Endothelial cell of umbilical vein (primary cell): ENCODE data around the gene CMTM6. TPM values are rescaled to one million over a fixed set of nuclear protein-coding genes. Genes with fewer than 3 reads are reported as not detected.

Source experiments
- BruUV-seq: library from RNA; stranded (reverse); fragments of 400-500 nt; replicated peaks from 2 replicates; lab custom pipeline; 2021; lab: Mats Ljungman, UMichigan
- CTCF ChIA-PET: fragments of 300-600, 350-600 bp; sonication (Branson Sonifier 250); formaldehyde crosslinking; loops from one replicate; lab custom pipeline; 2021; ENCODE audit warnings: antibody characterized with exemption, inconsistent platforms; lab: Charles Lee
- POLR2A ChIA-PET: fragments of 300-600, 350-600 bp; sonication (Branson Sonifier 250); formaldehyde crosslinking; loops from one replicate; lab custom pipeline; 2021; ENCODE audit warnings: antibody characterized with exemption, inconsistent platforms; lab: Charles Lee
- DNase-seq: peaks from one replicate; pipeline ENCODE4 v3.0.0-alpha.2; 2011; ENCODE audit warnings: low read depth, low spot score
- FAIRE-seq: peaks from 2 replicates; lab custom pipeline; 2011; peaks lifted over from hg19 to GRCh38; lab: Jason Lieb, UNC
- H2AFZ ChIP-seq: 2 replicates; pipeline ENCODE4 v1.6.0; 2012; ENCODE audit warnings: low read depth, low read length, control low read depth, inconsistent platforms
- H3K27ac ChIP-seq: 2 replicates; pipeline ENCODE4 v1.5.1; 2011; ENCODE audit warnings: low read depth, mild to moderate bottlenecking, control low read depth, low read length, moderate library complexity; ENCODE audit not compliant: insufficient read depth
- H3K27me3 ChIP-seq, 2 experiments: 2 replicates each; pipeline versions ENCODE4 v1.6.0 to v1.6.1; 2011; ENCODE audit warnings: low read length in 2 of 2, mixed read lengths in 1 of 2; ENCODE audit not compliant: control insufficient read depth in 2 of 2, insufficient read depth in 2 of 2
- H3K36me3 ChIP-seq, 2 experiments: 2 replicates in 1 of 2; 3 replicates in 1 of 2; pipeline ENCODE4 v1.5.1; 2011; ENCODE audit warnings: low read length in 2 of 2, mild to moderate bottlenecking in 1 of 2, moderate library complexity in 1 of 2; ENCODE audit not compliant: control insufficient read depth in 2 of 2, insufficient read depth in 2 of 2; ENCODE audit errors: extremely low read depth in 1 of 2
- H3K4me1 ChIP-seq: 3 replicates; pipeline ENCODE4 v1.5.1; 2011; ENCODE audit warnings: mild to moderate bottlenecking, low read length; ENCODE audit not compliant: control insufficient read depth, insufficient read depth; ENCODE audit errors: extremely low read depth
- H3K4me2 ChIP-seq: 2 replicates; pipeline ENCODE4 v1.6.1; 2011; ENCODE audit warnings: low read length, control low read depth, mixed read lengths; ENCODE audit not compliant: insufficient read depth
- H3K4me3 ChIP-seq, 3 experiments: fragments of 200-600 bp in 1 of 3; sonication (generic), shearing (Covaris generic) in 1 of 3; replicated peaks in 1 of 3; 2 replicates each; pipeline ENCODE4 v1.5.1; 2011 to 2016; ENCODE audit warnings: control low read depth in 3 of 3, low read length in 3 of 3, mild to moderate bottlenecking in 2 of 3, inconsistent platforms in 1 of 3, low read depth in 1 of 3, moderate library complexity in 1 of 3; ENCODE audit not compliant: insufficient read depth in 1 of 3
- H3K79me2 ChIP-seq: 2 replicates; pipeline ENCODE4 v1.6.0; 2012; ENCODE audit warnings: low read length, inconsistent platforms; ENCODE audit not compliant: control insufficient read depth, insufficient read depth
- H3K9ac ChIP-seq: replicated peaks from 2 replicates; pipeline ENCODE3; 2011; ENCODE audit warnings: low read length, control low read depth; ENCODE audit not compliant: insufficient read depth; ENCODE audit errors: extremely low read depth
- H3K9me1 ChIP-seq: replicated peaks from 3 replicates; pipeline ENCODE4 v1.6.0; 2011; ENCODE audit warnings: mild to moderate bottlenecking, low read length; ENCODE audit not compliant: control insufficient read depth, insufficient read depth; ENCODE audit errors: extremely low read depth
- H3K9me3 ChIP-seq: replicated peaks from 2 replicates; pipeline ENCODE4 v1.5.1; 2012; ENCODE audit warnings: low read length, inconsistent platforms; ENCODE audit not compliant: control insufficient read depth, insufficient read depth
- H4K20me1 ChIP-seq: replicated peaks from 2 replicates; pipeline ENCODE3; 2011; ENCODE audit warnings: mild to moderate bottlenecking, low read length; ENCODE audit not compliant: control insufficient read depth, insufficient read depth; ENCODE audit errors: extremely low read depth
- EZH2 ChIP-seq: IDR thresholded peaks from 2 replicates; pipeline ENCODE4 v1.6.1; 2012; ENCODE audit warnings: borderline replicate concordance, low read depth, mild to moderate bottlenecking, moderate library complexity, low read length, inconsistent platforms; ENCODE audit not compliant: severe bottlenecking
- FOS ChIP-seq: IDR thresholded peaks from 2 replicates; pipeline ENCODE4 v1.6.1; 2011; ENCODE audit warnings: mild to moderate bottlenecking, low read length, moderate library complexity, borderline replicate concordance; ENCODE audit not compliant: insufficient read depth
- GATA2 ChIP-seq: IDR thresholded peaks from 2 replicates; pipeline ENCODE4 v1.7.0; 2011; ENCODE audit warnings: low read depth, mild to moderate bottlenecking, moderate library complexity, mixed read lengths, low read length; ENCODE audit not compliant: insufficient read length, insufficient read depth
- JUN ChIP-seq: IDR thresholded peaks from 2 replicates; pipeline ENCODE4 v1.6.1; 2011; ENCODE audit warnings: borderline replicate concordance, low read depth; ENCODE audit not compliant: insufficient read length, insufficient read depth
- MYC ChIP-seq: IDR thresholded peaks from one replicate; pipeline ENCODE4 v1.6.1; 2011; ENCODE audit warnings: mild to moderate bottlenecking, low read depth, low read length
- POLR2A ChIP-seq: IDR thresholded peaks from 2 replicates; pipeline ENCODE4 v1.6.1; 2012; ENCODE audit warnings: low read depth, mild to moderate bottlenecking, control low read depth, low read length
- POLR2AphosphoS5 ChIP-seq: IDR thresholded peaks from 2 replicates; pipeline ENCODE4 v1.6.1; 2012; ENCODE audit warnings: low read depth, mild to moderate bottlenecking, control low read depth, low read length, moderate library complexity; ENCODE audit not compliant: insufficient read depth
- dilution Hi-C: fragments of 300-500 bp; cut with MboI; formaldehyde crosslinking; loops from one replicate; pipeline ENCODE4 v1.15.0; 2019; ENCODE audit warnings: low sequenced_read_pairs; ENCODE audit not compliant: extremely low pct_ligation_motif_present
- intact Hi-C: fragments of 100-400 bp; cut with micrococcal nuclease; formaldehyde crosslinking; loops from one replicate; pipeline ENCODE4 v1.10.0; 2022
- polyA plus RNA-seq, 4 experiments: library from polyadenylated mRNA; depleted of rRNA in 3 of 4; stranded (reverse) in 3 of 4; unstranded in 1 of 4; fragments of >200 nt; gene quantifications; 2 replicates each; pipeline versions ENCODE4 v1.2.1 to v1.2.3, GENCODE V29; 2011 to 2012; ENCODE audit warnings: missing spikeins in 1 of 4
- total RNA-seq: library from RNA; stranded (reverse); gene quantifications from 2 replicates; pipeline ENCODE4 v1.2.3, GENCODE V29; 2021
- TF ChIP-seq, protein P1 (sequence below): IDR thresholded peaks from 2 replicates; pipeline ENCODE4 v1.6.1; 2011; ENCODE audit not compliant: insufficient read depth, insufficient read length
- TF ChIP-seq, protein P2 (sequence below), 2 donors: IDR thresholded peaks; 1 replicate in 1 of 2; 2 replicates in 1 of 2; pipeline ENCODE4 v1.5.1; 2011; ENCODE audit warnings: low read length in 2 of 2, mild to moderate bottlenecking in 2 of 2, moderate library complexity in 2 of 2, control low read depth in 1 of 2, inconsistent platforms in 1 of 2, low read depth in 1 of 2; ENCODE audit not compliant: insufficient read depth in 1 of 2; ENCODE audit errors: extremely low read depth in 1 of 2

The CMTM6 gene
- total and polyA plus RNA-seq, 2 donors (not counting 3 experiments of a cell fraction or from before 2014, with no cell fraction given): 38.0 to 56.3 TPM

DNA sequence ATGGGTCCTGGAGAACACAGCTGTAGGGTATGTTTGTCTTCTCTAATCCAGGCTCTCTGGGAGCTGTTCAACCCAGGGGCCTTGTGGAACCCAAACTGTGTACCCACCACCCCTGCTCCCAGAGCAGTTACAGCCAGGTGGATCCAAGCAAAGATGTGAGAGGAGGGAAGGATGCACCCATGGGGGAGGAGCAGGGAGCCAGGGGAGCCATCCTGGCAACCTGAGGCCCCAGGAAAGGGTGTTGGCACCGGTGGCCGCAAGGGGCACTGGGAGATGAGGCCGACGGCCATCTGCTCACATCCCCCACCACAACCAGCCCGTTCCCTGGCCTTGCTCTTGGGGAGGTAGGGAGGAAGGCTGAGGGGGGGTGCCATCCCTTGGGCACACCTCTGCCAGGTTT lies 43.2 kb downstream of the CMTM6 start:
- dilution Hi-C loops (no loop called here), intact Hi-C loops (no loop called here)
- FAIRE-seq (no peak), DNase-seq (no peak)
- Histone ChIP-seq H3K9me1 (no peaks in the 10 kb centered on the region), H3K27ac (no peak overlapping the region), H3K4me1 (peaks cover 20% of the 10 kb centered on the region), H3K27me3 (no peaks in the 10 kb centered on the region), H3K4me2 (no peak overlapping the region), H3K9me3 (no peaks in the 10 kb centered on the region), H3K79me2 (no peaks in the 10 kb centered on the region), H3K4me3 (no peak overlapping the region), H3K9ac (no peak overlapping the region), H4K20me1 (no peaks in the 10 kb centered on the region), H3K36me3 (peaks cover 0 to 7% of the 10 kb centered on the region in 2 experiments), H2AFZ (no peak overlapping the region)
- CTCF ChIA-PET: interaction anchor here (1.1 kb wide), 1 partner anchor 8 kb away, joined by 4 read pairs; no protein-coding TSS in a partner anchor
- no TSS peak for BruUV-seq
- TF ChIP-seq POLR2AphosphoS5 (no peak), POLR2A (no peak), FOS (no peak), EZH2 (no peak), GATA2 (no peak), MYC (no peak), JUN (no peak)
- TF ChIP-seq, protein P1, sequence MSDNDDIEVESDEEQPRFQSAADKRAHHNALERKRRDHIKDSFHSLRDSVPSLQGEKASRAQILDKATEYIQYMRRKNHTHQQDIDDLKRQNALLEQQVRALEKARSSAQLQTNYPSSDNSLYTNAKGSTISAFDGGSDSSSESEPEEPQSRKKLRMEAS: no peak
- TF ChIP-seq, protein P2, sequence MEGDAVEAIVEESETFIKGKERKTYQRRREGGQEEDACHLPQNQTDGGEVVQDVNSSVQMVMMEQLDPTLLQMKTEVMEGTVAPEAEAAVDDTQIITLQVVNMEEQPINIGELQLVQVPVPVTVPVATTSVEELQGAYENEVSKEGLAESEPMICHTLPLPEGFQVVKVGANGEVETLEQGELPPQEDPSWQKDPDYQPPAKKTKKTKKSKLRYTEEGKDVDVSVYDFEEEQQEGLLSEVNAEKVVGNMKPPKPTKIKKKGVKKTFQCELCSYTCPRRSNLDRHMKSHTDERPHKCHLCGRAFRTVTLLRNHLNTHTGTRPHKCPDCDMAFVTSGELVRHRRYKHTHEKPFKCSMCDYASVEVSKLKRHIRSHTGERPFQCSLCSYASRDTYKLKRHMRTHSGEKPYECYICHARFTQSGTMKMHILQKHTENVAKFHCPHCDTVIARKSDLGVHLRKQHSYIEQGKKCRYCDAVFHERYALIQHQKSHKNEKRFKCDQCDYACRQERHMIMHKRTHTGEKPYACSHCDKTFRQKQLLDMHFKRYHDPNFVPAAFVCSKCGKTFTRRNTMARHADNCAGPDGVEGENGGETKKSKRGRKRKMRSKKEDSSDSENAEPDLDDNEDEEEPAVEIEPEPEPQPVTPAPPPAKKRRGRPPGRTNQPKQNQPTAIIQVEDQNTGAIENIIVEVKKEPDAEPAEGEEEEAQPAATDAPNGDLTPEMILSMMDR (IDR thresholded peaks at IDR 0.05; ENCODE audit: extremely low read depth in 1 of 2, insufficient read depth in 1 of 2, low read depth in 1 of 2, low read length in 2 of 2): no peak
- POLR2A ChIA-PET: no interaction called here
